Measurements from ENCODE around the gene CUL7. TPM values are rescaled to one million over a fixed set of nuclear protein-coding genes. Genes with fewer than 3 reads are reported as not detected.

Gene CUL7
- total RNA-seq, 2 experiments from 2014 or later, result 14.1 to 14.9 TPM

DNA sequence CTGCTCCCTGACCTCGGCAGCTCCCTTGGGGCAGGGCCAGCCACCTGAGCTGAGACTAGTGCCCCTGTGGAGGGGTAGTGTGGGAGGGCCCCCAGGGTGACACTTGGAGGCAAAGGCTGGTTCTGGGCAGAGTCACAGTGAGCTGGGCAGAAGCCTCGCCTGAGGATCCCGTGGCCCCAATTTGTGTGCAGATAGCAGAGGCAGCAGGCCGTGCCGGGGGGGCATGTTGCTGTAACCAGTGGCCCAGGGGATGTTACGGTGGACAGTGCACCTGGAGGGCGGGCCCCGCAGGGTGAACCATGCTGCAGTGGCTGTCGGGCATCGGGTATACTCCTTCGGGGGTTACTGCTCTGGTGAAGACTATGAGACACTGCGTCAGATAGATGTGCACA is 36.7 kb downstream of the CUL7 start:
- intact Hi-C loops (cut with micrococcal nuclease; ENCODE audit: unreplicated experiment), result no loop called here
- Histone ChIP-seq H3K9me2 (ENCODE audit: insufficient read depth, low read length) (no peaks in the 10 kb centered on the region), H3K9me3 (ENCODE audit: low read length) (no peaks in the 10 kb centered on the region), H3K27ac (ENCODE audit: low read depth, low read length, poor library complexity, severe bottlenecking) (no peak overlapping the region), H4K20me1 (ENCODE audit: insufficient read depth, low read length) (no peaks in the 10 kb centered on the region), H3K4me2 (ENCODE audit: low read length) (0 out of 2 replicates have a peak overlapping the region, but pooled peaks have one; percentile 5), H2AFZ (ENCODE audit: low read length) (no peak overlapping the region), H3K79me2 (ENCODE audit: insufficient read depth, low read depth, low read length) (peaks cover 34% of the 10 kb centered on the region), H3K4me1 (ENCODE audit: insufficient read depth, low read length, poor library complexity, severe bottlenecking) (peaks cover 39% of the 10 kb centered on the region), H3K4me3 (ENCODE audit: low read depth, low read length, poor library complexity, severe bottlenecking) (no peak overlapping the region), H3K36me3 (ENCODE audit: insufficient read depth, low read length) (peaks cover 43% of the 10 kb centered on the region; the same call in 1 of the 2 replicates)
- no TSS peak for BruUV-seq (replicated peaks)
- POLR2A ChIA-PET, result no interaction called here
- TF ChIP-seq EZH2phosphoT487 (IDR thresholded peaks at IDR 0.05; ENCODE audit: borderline replicate concordance, low read depth, low read length), result no peak
- TF ChIP-seq, protein P1, sequence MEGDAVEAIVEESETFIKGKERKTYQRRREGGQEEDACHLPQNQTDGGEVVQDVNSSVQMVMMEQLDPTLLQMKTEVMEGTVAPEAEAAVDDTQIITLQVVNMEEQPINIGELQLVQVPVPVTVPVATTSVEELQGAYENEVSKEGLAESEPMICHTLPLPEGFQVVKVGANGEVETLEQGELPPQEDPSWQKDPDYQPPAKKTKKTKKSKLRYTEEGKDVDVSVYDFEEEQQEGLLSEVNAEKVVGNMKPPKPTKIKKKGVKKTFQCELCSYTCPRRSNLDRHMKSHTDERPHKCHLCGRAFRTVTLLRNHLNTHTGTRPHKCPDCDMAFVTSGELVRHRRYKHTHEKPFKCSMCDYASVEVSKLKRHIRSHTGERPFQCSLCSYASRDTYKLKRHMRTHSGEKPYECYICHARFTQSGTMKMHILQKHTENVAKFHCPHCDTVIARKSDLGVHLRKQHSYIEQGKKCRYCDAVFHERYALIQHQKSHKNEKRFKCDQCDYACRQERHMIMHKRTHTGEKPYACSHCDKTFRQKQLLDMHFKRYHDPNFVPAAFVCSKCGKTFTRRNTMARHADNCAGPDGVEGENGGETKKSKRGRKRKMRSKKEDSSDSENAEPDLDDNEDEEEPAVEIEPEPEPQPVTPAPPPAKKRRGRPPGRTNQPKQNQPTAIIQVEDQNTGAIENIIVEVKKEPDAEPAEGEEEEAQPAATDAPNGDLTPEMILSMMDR (conservative IDR thresholded peaks at IDR 0.05; ENCODE audit: low read length), result no peak
- CTCF ChIA-PET (ENCODE audit: unreplicated experiment), result no interaction called here
- DNase-seq (ENCODE audit: low spot score), result no peak

DNA sequence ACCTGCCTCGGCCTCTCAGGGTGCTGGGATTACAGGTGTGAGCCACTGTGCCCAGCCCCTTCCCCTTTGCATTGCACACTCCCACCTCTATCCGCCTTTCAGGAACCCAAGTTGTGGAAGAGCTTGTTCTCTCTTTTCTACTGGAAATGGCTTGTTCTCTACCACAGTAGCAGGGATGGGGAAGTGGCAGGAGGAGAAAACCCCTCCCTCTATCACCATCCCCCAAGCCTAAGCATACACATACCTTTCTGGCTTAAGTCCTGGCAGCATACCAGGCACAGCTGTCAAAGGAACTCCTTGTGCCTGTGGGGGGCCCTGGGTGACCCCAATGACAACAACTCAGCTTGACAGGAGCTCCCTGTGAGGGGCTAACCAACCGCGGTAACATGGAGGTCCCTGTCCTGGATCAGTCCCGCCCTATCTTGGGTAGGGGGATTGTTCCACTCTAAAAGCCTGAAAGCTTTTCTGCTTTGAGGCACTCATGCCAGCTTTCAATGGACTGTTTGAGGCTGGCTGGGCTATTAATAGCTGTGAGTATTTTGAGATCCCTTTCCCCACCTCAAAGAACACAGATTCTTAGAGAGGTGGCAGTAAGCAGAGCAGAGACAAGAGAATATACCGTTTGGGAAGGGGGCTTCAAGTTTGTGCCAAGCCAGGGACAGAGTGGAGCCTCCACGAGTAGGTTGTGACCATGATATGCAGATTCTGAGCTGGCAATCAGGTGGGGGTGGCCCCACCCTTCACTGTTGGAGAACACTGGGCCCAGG is 37.3 kb downstream of the CUL7 start:
- Histone ChIP-seq H3K27ac (ENCODE audit: low read depth, low read length, poor library complexity, severe bottlenecking) (no peak overlapping the region), H3K4me2 (ENCODE audit: low read length) (peak overlapping the region; percentile 5; the same call in 1 of the 2 replicates), H2AFZ (ENCODE audit: low read length) (no peak overlapping the region), H4K20me1 (ENCODE audit: insufficient read depth, low read length) (no peaks in the 10 kb centered on the region), H3K4me1 (ENCODE audit: insufficient read depth, low read length, poor library complexity, severe bottlenecking) (peaks cover 39% of the 10 kb centered on the region), H3K9me3 (ENCODE audit: low read length) (no peaks in the 10 kb centered on the region), H3K4me3 (ENCODE audit: low read depth, low read length, poor library complexity, severe bottlenecking) (no peak overlapping the region), H3K36me3 (ENCODE audit: insufficient read depth, low read length) (peaks cover 49% of the 10 kb centered on the region; the same call in 1 of the 2 replicates), H3K9me2 (ENCODE audit: insufficient read depth, low read length) (no peaks in the 10 kb centered on the region), H3K79me2 (ENCODE audit: insufficient read depth, low read depth, low read length) (peaks cover 30% of the 10 kb centered on the region)
- no peak for DNase-seq (ENCODE audit: low spot score)
- TF ChIP-seq, protein P1 (conservative IDR thresholded peaks at IDR 0.05; ENCODE audit: low read length), result no peak
- no TSS peak for BruUV-seq (replicated peaks)
- ChIA-PET POLR2A (interaction anchor here (0.8 to 1.5 kb wide), 2 partner anchors 38 to 87 kb away, joined by 3 to 5 read pairs; partner anchors contain the start of genes CNPY3 and CUL7), CTCF (ENCODE audit: unreplicated experiment) (no interaction called here)
- intact Hi-C loops (cut with micrococcal nuclease; ENCODE audit: unreplicated experiment), result no loop called here
